ENCODE data around the gene IL5RA. TPM values are rescaled to one million over a fixed set of nuclear protein-coding genes. Genes with fewer than 3 reads are reported as not detected.

The IL5RA gene
- total RNA-seq, 1 experiment from 2014 or later = not detected

- Histone ChIP-seq H3K27me3 (ENCODE audit: control insufficient read depth, insufficient read depth, low read length) (no peaks in the 10 kb centered on the region), H3K27ac (ENCODE audit: low read length) (no peak overlapping the region), H3K36me3 (ENCODE audit: control insufficient read depth, insufficient read depth, low read length) (no peaks in the 10 kb centered on the region), H3K9me3 (ENCODE audit: control insufficient read depth, insufficient read depth, low read depth, low read length) (no peaks in the 10 kb centered on the region), H3K4me3 (ENCODE audit: low read depth in 2 of 2, low read length in 2 of 2) (no peak overlapping the region), H3K4me1 (ENCODE audit: control insufficient read depth, insufficient read depth, low read length) (no peaks in the 10 kb centered on the region)
- BruUV-seq (replicated peaks) = no TSS peak
- in situ Hi-C loops (cut with HindIII; ENCODE audit: low pct_unique_long_range_greater_than_20kb, low sequenced_read_pairs) (no loop called here), intact Hi-C loops (cut with micrococcal nuclease; ENCODE audit: unreplicated experiment) (no loop called here)
- ChIA-PET POLR2A (no interaction called here), CTCF (no interaction called here)
- ATAC-seq = no peak
- DNase-seq (ENCODE audit: low read depth, low spot score) = no peak
- TF ChIP-seq REST (IDR thresholded peaks at IDR 0.05; ENCODE audit: insufficient read depth in 1 of 2, low read depth in 2 of 2, low read length in 1 of 2) = no peak
- TF ChIP-seq SIN3A (IDR thresholded peaks at IDR 0.05; ENCODE audit: borderline replicate concordance, insufficient read depth, low read depth, low read length) = no peak
- no peak for TF ChIP-seq TCF7L2 (IDR thresholded peaks at IDR 0.05; ENCODE audit: low read depth, low read length)
Measured at GRCh38 chr3:3065876-3066275, 44.3 kb downstream of the IL5RA start.

- no peak for DNase-seq (ENCODE audit: low read depth, low spot score)
- H3K27me3 ChIP-seq (ENCODE audit: control insufficient read depth, insufficient read depth, low read length) = no peaks in the 10 kb centered on the region
- H3K9me3 ChIP-seq (ENCODE audit: control insufficient read depth, insufficient read depth, low read depth, low read length) = no peaks in the 10 kb centered on the region
- CTCF ChIA-PET = no interaction called here
- POLR2A ChIA-PET = no interaction called here
- H3K27ac ChIP-seq (ENCODE audit: low read length) = no peak overlapping the region
- no peak for ATAC-seq
- TF ChIP-seq POLR2AphosphoS5 (IDR thresholded peaks at IDR 0.05; ENCODE audit: low read depth, low read length) = no peak
- no peak for TF ChIP-seq REST (IDR thresholded peaks at IDR 0.05; ENCODE audit: insufficient read depth in 1 of 2, low read depth in 2 of 2, low read length in 1 of 2)
- no peak for TF ChIP-seq TCF7L2 (IDR thresholded peaks at IDR 0.05; ENCODE audit: low read depth, low read length)
- no peak for TF ChIP-seq CTCF (IDR thresholded peaks at IDR 0.05)
- no peak for TF ChIP-seq SIN3A (IDR thresholded peaks at IDR 0.05; ENCODE audit: borderline replicate concordance, insufficient read depth, low read depth, low read length)
- H3K4me1 ChIP-seq (ENCODE audit: control insufficient read depth, insufficient read depth, low read length) = no peaks in the 10 kb centered on the region
- in situ Hi-C loops (cut with HindIII; ENCODE audit: low pct_unique_long_range_greater_than_20kb, low sequenced_read_pairs) (no loop called here), intact Hi-C loops (cut with micrococcal nuclease; ENCODE audit: unreplicated experiment) (no loop called here)
- BruUV-seq (replicated peaks) = no TSS peak
- no peak overlapping the region for H3K4me3 ChIP-seq (ENCODE audit: low read depth in 2 of 2, low read length in 2 of 2)
- no peaks in the 10 kb centered on the region for H3K36me3 ChIP-seq (ENCODE audit: control insufficient read depth, insufficient read depth, low read length)
Measured at GRCh38 chr3:3064297-3064696, 45.9 kb downstream of the IL5RA start.

All from Panc1 (cell line).